ENCODE data around the gene SNED1.

DNA sequence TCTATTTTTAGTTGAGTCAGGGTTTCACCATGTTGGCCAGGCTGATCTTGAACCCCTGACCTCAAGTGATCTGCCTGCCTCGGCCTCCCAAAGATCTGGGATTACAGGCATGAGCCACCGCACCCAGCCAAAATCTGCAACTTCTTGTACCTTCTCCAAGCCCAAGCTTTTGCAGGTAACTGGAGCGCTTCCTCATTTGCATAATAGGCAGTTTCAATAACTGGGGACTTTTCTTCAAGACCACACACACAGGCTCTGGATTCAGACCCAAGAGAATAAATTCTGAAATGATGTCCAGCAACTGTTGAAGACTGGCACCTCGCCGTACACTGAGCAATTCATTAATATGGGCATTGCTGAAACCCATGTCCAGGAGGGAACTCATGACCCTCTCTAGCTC is 100.8 kb downstream of the SNED1 start:
- TF ChIP-seq, protein P1, sequence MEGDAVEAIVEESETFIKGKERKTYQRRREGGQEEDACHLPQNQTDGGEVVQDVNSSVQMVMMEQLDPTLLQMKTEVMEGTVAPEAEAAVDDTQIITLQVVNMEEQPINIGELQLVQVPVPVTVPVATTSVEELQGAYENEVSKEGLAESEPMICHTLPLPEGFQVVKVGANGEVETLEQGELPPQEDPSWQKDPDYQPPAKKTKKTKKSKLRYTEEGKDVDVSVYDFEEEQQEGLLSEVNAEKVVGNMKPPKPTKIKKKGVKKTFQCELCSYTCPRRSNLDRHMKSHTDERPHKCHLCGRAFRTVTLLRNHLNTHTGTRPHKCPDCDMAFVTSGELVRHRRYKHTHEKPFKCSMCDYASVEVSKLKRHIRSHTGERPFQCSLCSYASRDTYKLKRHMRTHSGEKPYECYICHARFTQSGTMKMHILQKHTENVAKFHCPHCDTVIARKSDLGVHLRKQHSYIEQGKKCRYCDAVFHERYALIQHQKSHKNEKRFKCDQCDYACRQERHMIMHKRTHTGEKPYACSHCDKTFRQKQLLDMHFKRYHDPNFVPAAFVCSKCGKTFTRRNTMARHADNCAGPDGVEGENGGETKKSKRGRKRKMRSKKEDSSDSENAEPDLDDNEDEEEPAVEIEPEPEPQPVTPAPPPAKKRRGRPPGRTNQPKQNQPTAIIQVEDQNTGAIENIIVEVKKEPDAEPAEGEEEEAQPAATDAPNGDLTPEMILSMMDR (IDR thresholded peaks at IDR 0.05; ENCODE audit: low read depth, low read length, poor library complexity, severe bottlenecking): no peak
- TF ChIP-seq EZH2phosphoT487 (IDR thresholded peaks at IDR 0.05; ENCODE audit: borderline replicate concordance, low read length): no peak

Measured in DOHH2 (cell line).